ENCODE results near the gene SLIT1. TPM values are rescaled to one million over a fixed set of nuclear protein-coding genes. Genes with fewer than 3 reads are reported as not detected.

SLIT1 gene
- total RNA-seq, 1 experiment from 2014 or later = 1.0 TPM

DNA sequence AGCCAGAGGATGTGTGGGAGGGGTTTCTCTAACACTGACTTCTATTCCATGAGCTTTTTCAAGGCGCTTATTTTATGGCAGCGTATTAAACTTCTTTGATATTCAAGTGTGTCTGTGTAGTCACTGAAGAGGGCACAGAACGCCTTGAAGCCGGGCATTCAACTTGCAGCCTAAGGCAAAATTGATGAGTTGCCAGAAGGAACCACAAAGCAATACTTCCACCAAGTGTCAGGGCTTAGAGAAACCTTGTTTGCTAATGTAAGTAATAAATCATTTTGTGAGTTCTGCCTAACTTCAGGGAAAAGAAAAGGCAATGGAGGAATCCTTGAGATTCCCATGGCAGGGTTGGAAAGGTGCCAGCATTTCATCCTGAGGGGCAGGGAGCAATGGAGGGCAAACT, 189.9 kb downstream of the SLIT1 start:
- H3K4me3 ChIP-seq (ENCODE audit: low read length) = no peak overlapping the region
- no peak overlapping the region for H3K9ac ChIP-seq (ENCODE audit: low read length)
- H3K9me3 ChIP-seq (ENCODE audit: low read length) = no peaks in the 10 kb centered on the region
- H3K4me2 ChIP-seq (ENCODE audit: low read depth, low read length, poor library complexity, severe bottlenecking) = no peak overlapping the region
- H3K79me2 ChIP-seq (ENCODE audit: low read length) = no peaks in the 10 kb centered on the region; the same call in 1 of the 2 replicates
- 0 out of 2 replicates have a peak overlapping the region, but pooled peaks have one; percentile 13 for H3K27ac ChIP-seq (ENCODE audit: low read length)
- peaks cover 26% of the 10 kb centered on the region for H3K4me1 ChIP-seq (ENCODE audit: low read length)
- no peak overlapping the region for H2AFZ ChIP-seq (ENCODE audit: low read length)
- H3K9me2 ChIP-seq (replicated peaks; ENCODE audit: insufficient read depth, low read length) = no peaks in the 10 kb centered on the region
- DNase-seq = no peak
- H4K20me1 ChIP-seq (ENCODE audit: insufficient read depth, low read depth, low read length) = no peaks in the 10 kb centered on the region
- H3K27me3 ChIP-seq (ENCODE audit: low read length) = no peaks in the 10 kb centered on the region
- no peaks in the 10 kb centered on the region for H3K36me3 ChIP-seq (ENCODE audit: insufficient read depth, low read length)

- DNase-seq = peak; percentile 53
Observed at GRCh38 chr10:96992721-96993120, 193.0 kb downstream of the SLIT1 start.

DNA sequence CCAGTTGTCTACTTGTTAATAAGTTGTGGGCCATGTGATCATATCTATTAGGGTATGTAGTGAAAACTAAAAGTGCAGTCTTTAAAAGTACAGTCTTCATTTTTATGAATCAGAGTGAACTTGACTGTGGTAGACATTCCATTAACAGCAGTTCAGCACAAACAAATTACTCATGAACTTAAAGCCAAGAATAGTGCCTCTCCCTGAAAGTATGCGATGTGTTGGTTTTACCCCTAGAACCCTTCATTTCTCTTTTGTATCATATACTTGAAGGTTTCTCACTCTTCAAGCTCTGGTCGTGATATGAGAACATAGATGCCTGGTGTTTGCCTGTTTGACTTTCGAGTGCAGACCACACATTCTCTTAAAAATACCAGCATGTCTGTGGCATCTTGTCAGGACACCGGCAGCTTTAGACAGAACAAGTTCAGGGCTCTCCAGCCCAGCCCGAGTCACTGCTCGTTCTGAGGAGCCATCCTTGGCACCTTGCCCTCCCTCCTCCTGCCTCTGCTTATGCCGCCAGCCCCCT, 194.4 kb downstream of the SLIT1 start:
- Histone ChIP-seq H3K4me3 (ENCODE audit: low read length) (no peak overlapping the region), H3K36me3 (ENCODE audit: insufficient read depth, low read length) (no peaks in the 10 kb centered on the region), H3K9me3 (ENCODE audit: low read length) (no peaks in the 10 kb centered on the region), H3K27me3 (ENCODE audit: low read length) (no peaks in the 10 kb centered on the region), H3K79me2 (ENCODE audit: low read length) (no peaks in the 10 kb centered on the region; the same call in 1 of the 2 replicates), H4K20me1 (ENCODE audit: insufficient read depth, low read depth, low read length) (no peaks in the 10 kb centered on the region), H3K4me2 (ENCODE audit: low read depth, low read length, poor library complexity, severe bottlenecking) (no peak overlapping the region), H3K9me2 (replicated peaks; ENCODE audit: insufficient read depth, low read length) (no peaks in the 10 kb centered on the region), H3K4me1 (ENCODE audit: low read length) (peaks cover 32% of the 10 kb centered on the region), H3K27ac (ENCODE audit: low read length) (peak overlapping the region; percentile 76), H2AFZ (ENCODE audit: low read length) (no peak overlapping the region), H3K9ac (ENCODE audit: low read length) (no peak overlapping the region)
- no peak for DNase-seq

More at GRCh38 chr10:96992721-96993120, 193.0 kb downstream of the SLIT1 start:
- Histone ChIP-seq H3K4me1 (ENCODE audit: low read length) (peaks cover 26% of the 10 kb centered on the region), H3K4me3 (ENCODE audit: low read length) (peak overlapping the region; percentile 6; the same call in 1 of the 2 replicates), H3K9ac (ENCODE audit: low read length) (peak overlapping the region; percentile 29; the same call in 1 of the 2 replicates), H3K4me2 (ENCODE audit: low read depth, low read length, poor library complexity, severe bottlenecking) (peak overlapping the region; percentile 44), H3K36me3 (ENCODE audit: insufficient read depth, low read length) (no peaks in the 10 kb centered on the region), H3K9me3 (ENCODE audit: low read length) (no peaks in the 10 kb centered on the region), H3K79me2 (ENCODE audit: low read length) (no peaks in the 10 kb centered on the region; the same call in 1 of the 2 replicates), H3K9me2 (replicated peaks; ENCODE audit: insufficient read depth, low read length) (no peaks in the 10 kb centered on the region), H4K20me1 (ENCODE audit: insufficient read depth, low read depth, low read length) (no peaks in the 10 kb centered on the region), H2AFZ (ENCODE audit: low read length) (no peak overlapping the region), H3K27me3 (ENCODE audit: low read length) (no peaks in the 10 kb centered on the region), H3K27ac (ENCODE audit: low read length) (peak overlapping the region; percentile 76)

DNA sequence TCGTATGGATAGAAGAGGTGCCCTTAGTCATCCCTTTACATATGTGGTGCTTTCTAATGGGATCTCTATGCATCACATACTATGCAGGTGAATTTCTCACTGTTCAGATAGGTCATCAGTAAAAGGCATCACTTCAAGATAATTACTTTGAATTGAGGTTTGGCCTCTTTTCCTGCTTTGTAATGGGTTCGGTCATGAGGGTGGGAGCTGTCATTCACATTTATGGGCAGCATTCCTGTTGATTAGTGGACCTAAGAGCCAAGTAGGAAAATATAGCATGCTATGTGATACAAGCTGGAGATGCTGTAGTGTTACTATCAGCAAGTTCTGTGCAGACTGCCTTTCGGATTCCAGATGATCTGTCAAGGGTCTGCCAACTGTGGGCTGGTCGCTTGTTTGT, 197.3 kb downstream of the SLIT1 start:
- H3K27ac ChIP-seq (ENCODE audit: low read length) = no peak overlapping the region

DNA sequence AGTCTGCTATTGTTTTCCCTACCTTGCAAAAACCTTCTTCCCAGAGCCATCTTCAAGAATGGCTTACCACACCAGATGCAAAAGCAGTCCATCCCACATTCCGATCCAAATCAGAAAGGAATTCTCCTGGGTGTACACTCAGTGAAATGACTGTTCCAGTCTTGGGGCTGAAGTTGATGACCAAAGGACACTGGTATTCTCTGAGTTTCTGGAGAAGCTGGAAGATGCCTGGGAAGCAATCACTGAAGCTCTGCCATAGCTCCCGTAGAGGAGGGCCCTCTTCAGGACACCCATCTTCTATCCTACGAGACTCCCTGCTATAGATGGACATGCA, 197.9 kb downstream of the SLIT1 start:
- no peaks in the 10 kb centered on the region for H4K20me1 ChIP-seq (ENCODE audit: insufficient read depth, low read depth, low read length)
- no peak overlapping the region for H3K4me3 ChIP-seq (ENCODE audit: low read length)
- H3K9me2 ChIP-seq (replicated peaks; ENCODE audit: insufficient read depth, low read length) = no peaks in the 10 kb centered on the region
- no peaks in the 10 kb centered on the region for H3K36me3 ChIP-seq (ENCODE audit: insufficient read depth, low read length)
- DNase-seq = no peak
- no peak overlapping the region for H3K4me2 ChIP-seq (ENCODE audit: low read depth, low read length, poor library complexity, severe bottlenecking)
- H3K9me3 ChIP-seq (ENCODE audit: low read length) = no peaks in the 10 kb centered on the region
- H3K79me2 ChIP-seq (ENCODE audit: low read length) = no peaks in the 10 kb centered on the region
- no peak overlapping the region for H2AFZ ChIP-seq (ENCODE audit: low read length)
- no peaks in the 10 kb centered on the region for H3K27me3 ChIP-seq (ENCODE audit: low read length)
- H3K4me1 ChIP-seq (ENCODE audit: low read length) = peaks cover 47% of the 10 kb centered on the region
- no peak overlapping the region for H3K27ac ChIP-seq (ENCODE audit: low read length)
- H3K9ac ChIP-seq (ENCODE audit: low read length) = no peak overlapping the region

More for the DNA sequence above, 197.3 kb downstream of the SLIT1 start:
- no peaks in the 10 kb centered on the region for H4K20me1 ChIP-seq (ENCODE audit: insufficient read depth, low read depth, low read length)
- no peak overlapping the region for H2AFZ ChIP-seq (ENCODE audit: low read length)
- DNase-seq = no peak
- no peak overlapping the region for H3K9ac ChIP-seq (ENCODE audit: low read length)
- no peak overlapping the region for H3K4me3 ChIP-seq (ENCODE audit: low read length)
- H3K36me3 ChIP-seq (ENCODE audit: insufficient read depth, low read length) = no peaks in the 10 kb centered on the region
- no peak overlapping the region for H3K4me2 ChIP-seq (ENCODE audit: low read depth, low read length, poor library complexity, severe bottlenecking)
- H3K79me2 ChIP-seq (ENCODE audit: low read length) = no peaks in the 10 kb centered on the region
- H3K9me3 ChIP-seq (ENCODE audit: low read length) = no peaks in the 10 kb centered on the region
- no peaks in the 10 kb centered on the region for H3K9me2 ChIP-seq (replicated peaks; ENCODE audit: insufficient read depth, low read length)
- H3K27me3 ChIP-seq (ENCODE audit: low read length) = no peaks in the 10 kb centered on the region
- H3K4me1 ChIP-seq (ENCODE audit: low read length) = peaks cover 53% of the 10 kb centered on the region

DNA sequence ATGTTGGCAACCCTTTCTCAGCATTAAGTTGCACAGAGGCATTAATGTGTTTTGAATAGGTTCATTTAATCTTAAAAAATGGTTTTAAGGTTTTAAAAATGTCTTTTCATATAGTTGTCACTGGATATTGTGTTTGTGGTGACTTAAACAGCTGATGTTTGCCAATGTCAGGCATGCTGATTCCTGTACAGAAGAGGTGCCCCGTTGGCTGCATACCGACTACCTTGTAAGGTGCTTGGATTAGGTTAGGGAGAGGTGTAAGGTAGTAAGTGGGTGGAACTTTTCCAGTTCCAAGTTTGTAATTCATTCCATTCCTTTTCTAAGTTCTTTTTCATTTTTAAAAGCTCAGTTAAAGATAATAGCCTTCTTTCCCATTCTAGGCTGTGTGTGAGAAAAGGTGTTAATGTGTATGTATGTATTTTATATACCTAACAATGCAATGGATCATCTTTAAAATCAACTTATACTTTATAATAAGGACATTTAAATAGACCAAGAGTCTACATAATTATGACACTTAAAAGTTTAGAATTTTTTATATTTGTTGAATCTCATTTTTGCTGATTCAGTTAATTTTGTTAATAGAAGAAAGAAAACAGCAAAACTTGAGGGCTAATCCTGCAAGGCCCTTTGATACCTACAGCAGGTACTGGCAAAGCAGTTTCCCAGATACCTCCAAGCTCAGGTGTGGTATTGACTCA, 198.5 kb downstream of the SLIT1 start:
- no peak overlapping the region for H3K9ac ChIP-seq (ENCODE audit: low read length)
- H2AFZ ChIP-seq (ENCODE audit: low read length) = no peak overlapping the region
- H3K79me2 ChIP-seq (ENCODE audit: low read length) = no peaks in the 10 kb centered on the region
- H3K27me3 ChIP-seq (ENCODE audit: low read length) = no peaks in the 10 kb centered on the region
- H3K9me3 ChIP-seq (ENCODE audit: low read length) = no peaks in the 10 kb centered on the region
- H4K20me1 ChIP-seq (ENCODE audit: insufficient read depth, low read depth, low read length) = no peaks in the 10 kb centered on the region
- H3K9me2 ChIP-seq (replicated peaks; ENCODE audit: insufficient read depth, low read length) = no peaks in the 10 kb centered on the region
- peaks cover 42% of the 10 kb centered on the region for H3K4me1 ChIP-seq (ENCODE audit: low read length)
- no peak overlapping the region for H3K4me3 ChIP-seq (ENCODE audit: low read length)
- peak overlapping the region; percentile 34; the same call in 1 of the 2 replicates for H3K27ac ChIP-seq (ENCODE audit: low read length)
- no peaks in the 10 kb centered on the region for H3K36me3 ChIP-seq (ENCODE audit: insufficient read depth, low read length)
- H3K4me2 ChIP-seq (ENCODE audit: low read depth, low read length, poor library complexity, severe bottlenecking) = no peak overlapping the region
- no peak for DNase-seq

DNA sequence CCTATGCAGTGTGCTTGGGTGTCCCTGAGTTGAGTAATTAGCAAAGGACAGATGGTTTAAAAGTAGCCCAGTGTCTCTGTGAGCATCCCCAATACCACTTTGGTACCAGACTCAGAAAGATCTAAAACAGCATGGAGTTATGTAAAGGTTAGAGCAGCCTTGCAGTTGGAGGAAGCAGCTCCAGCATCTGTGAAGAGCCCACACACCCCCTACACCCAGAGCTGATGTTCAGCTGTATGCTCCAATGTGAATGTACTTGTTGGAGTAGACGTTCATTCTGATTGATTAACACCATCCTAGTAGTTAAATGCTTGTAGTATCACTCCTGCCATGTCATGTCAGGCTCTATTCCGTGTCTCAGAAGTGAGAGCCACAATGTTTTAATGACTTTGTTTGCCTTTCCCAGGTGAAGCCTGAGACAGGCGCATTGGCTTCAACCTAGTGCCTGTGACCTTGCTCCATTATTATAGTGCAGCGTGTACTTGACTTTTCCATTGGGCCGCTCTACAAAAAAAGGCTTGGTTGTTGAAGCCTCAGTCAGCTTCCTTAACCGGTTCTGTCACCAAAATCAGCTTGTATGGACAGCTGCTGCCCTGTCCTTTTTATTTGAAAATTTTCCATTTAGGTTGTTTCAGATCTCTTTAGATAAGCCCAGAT, 199.4 kb downstream of the SLIT1 start:
- Histone ChIP-seq H3K27ac (ENCODE audit: low read length) (peak overlapping the region; percentile 47), H2AFZ (ENCODE audit: low read length) (no peak overlapping the region), H3K4me1 (ENCODE audit: low read length) (peaks cover 32% of the 10 kb centered on the region), H3K9me2 (replicated peaks; ENCODE audit: insufficient read depth, low read length) (no peaks in the 10 kb centered on the region), H3K9me3 (ENCODE audit: low read length) (no peaks in the 10 kb centered on the region), H3K79me2 (ENCODE audit: low read length) (no peaks in the 10 kb centered on the region), H3K4me3 (ENCODE audit: low read length) (no peak overlapping the region), H3K36me3 (ENCODE audit: insufficient read depth, low read length) (peaks cover 5% of the 10 kb centered on the region; the same call in 1 of the 2 replicates), H4K20me1 (ENCODE audit: insufficient read depth, low read depth, low read length) (no peaks in the 10 kb centered on the region), H3K27me3 (ENCODE audit: low read length) (no peaks in the 10 kb centered on the region), H3K4me2 (ENCODE audit: low read depth, low read length, poor library complexity, severe bottlenecking) (no peak overlapping the region), H3K9ac (ENCODE audit: low read length) (no peak overlapping the region)
- no peak for DNase-seq

- Histone ChIP-seq H4K20me1 (ENCODE audit: insufficient read depth, low read depth, low read length) (no peaks in the 10 kb centered on the region), H3K27me3 (ENCODE audit: low read length) (no peaks in the 10 kb centered on the region), H3K36me3 (ENCODE audit: insufficient read depth, low read length) (peaks cover 9% of the 10 kb centered on the region; the same call in 1 of the 2 replicates), H2AFZ (ENCODE audit: low read length) (no peak overlapping the region), H3K4me1 (ENCODE audit: low read length) (peaks cover 28% of the 10 kb centered on the region), H3K79me2 (ENCODE audit: low read length) (no peaks in the 10 kb centered on the region), H3K4me3 (ENCODE audit: low read length) (no peak overlapping the region), H3K9ac (ENCODE audit: low read length) (no peak overlapping the region), H3K4me2 (ENCODE audit: low read depth, low read length, poor library complexity, severe bottlenecking) (no peak overlapping the region), H3K9me2 (replicated peaks; ENCODE audit: insufficient read depth, low read length) (no peaks in the 10 kb centered on the region), H3K27ac (ENCODE audit: low read length) (no peak overlapping the region), H3K9me3 (ENCODE audit: low read length) (no peaks in the 10 kb centered on the region)
- no peak for DNase-seq
Observed at GRCh38 chr10:96984541-96985131, 201.1 kb downstream of the SLIT1 start.
